VCaP (cell line): ENCODE results near the gene SHISA8.

Experiments
- H3K27ac ChIP-seq: fragments of 450-650 bp; 2 replicates; pipeline ENCODE4 v1.5.1; 2017
- TF ChIP-seq, protein P1 (sequence below): fragments of 450-650 bp; conservative IDR thresholded peaks from 2 replicates; pipeline ENCODE4 v1.5.1; 2017; ENCODE audit warnings: mild to moderate bottlenecking, moderate library complexity

SHISA8 gene

DNA sequence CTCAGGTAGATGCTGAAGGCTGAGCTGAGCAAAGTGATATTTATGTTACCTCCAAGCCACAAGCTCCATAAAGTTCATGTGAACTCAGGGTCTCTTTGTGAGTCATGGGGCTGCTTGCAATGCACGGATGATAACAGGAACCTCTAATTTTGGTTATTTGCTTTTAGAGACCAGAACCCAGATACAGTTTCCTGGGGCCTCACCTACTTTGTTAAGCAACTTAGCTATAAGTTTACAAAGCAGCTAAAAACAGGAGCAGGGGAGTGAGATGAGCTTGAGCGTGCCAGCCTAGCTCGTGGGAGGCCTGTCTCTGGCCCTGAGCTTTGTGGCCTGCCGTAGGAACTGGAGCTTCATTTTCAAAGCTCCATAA, 52.7 kb downstream of the SHISA8 start:
- TF ChIP-seq, protein P1, sequence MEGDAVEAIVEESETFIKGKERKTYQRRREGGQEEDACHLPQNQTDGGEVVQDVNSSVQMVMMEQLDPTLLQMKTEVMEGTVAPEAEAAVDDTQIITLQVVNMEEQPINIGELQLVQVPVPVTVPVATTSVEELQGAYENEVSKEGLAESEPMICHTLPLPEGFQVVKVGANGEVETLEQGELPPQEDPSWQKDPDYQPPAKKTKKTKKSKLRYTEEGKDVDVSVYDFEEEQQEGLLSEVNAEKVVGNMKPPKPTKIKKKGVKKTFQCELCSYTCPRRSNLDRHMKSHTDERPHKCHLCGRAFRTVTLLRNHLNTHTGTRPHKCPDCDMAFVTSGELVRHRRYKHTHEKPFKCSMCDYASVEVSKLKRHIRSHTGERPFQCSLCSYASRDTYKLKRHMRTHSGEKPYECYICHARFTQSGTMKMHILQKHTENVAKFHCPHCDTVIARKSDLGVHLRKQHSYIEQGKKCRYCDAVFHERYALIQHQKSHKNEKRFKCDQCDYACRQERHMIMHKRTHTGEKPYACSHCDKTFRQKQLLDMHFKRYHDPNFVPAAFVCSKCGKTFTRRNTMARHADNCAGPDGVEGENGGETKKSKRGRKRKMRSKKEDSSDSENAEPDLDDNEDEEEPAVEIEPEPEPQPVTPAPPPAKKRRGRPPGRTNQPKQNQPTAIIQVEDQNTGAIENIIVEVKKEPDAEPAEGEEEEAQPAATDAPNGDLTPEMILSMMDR: no peak
- H3K27ac ChIP-seq: no peak overlapping the region
